WERI-Rb-1 (cell line): ENCODE results near the gene IL4R.
A peak's percentile ranks its signal among the peaks of the same experiment; 100 is the strongest.

Source experiments
- DNase-seq: peaks from one replicate; pipeline ENCODE4 v3.0.0-alpha.2; 2020
- H3K27ac ChIP-seq: fragments of 250-450 bp; sonication (Bioruptor Pico); 2 replicates; pipeline ENCODE4 v1.5.1; 2020; ENCODE audit warnings: mild to moderate bottlenecking, moderate library complexity
- H3K27me3 ChIP-seq: fragments of 250-450 bp; sonication (Bioruptor Pico); 2 replicates; pipeline ENCODE4 v1.5.1; 2021; ENCODE audit warnings: mild to moderate bottlenecking, low read depth, moderate library complexity; ENCODE audit not compliant: insufficient read depth, severe bottlenecking
- H3K36me3 ChIP-seq: fragments of 250-450 bp; sonication (Bioruptor Pico); 2 replicates; pipeline ENCODE4 v1.5.1; 2020; ENCODE audit warnings: mild to moderate bottlenecking, moderate library complexity
- H3K4me3 ChIP-seq: 2 replicates; pipeline ENCODE4 v1.5.1; 2011; ENCODE audit warnings: low read depth, mild to moderate bottlenecking, control low read depth, low read length
- H3K9me3 ChIP-seq: fragments of 250-450 bp; sonication (Bioruptor Pico); 2 replicates; pipeline ENCODE4 v1.5.1; 2021; ENCODE audit warnings: mild to moderate bottlenecking, moderate library complexity; ENCODE audit not compliant: severe bottlenecking
- TF ChIP-seq, protein P1 (sequence below): IDR thresholded peaks from 2 replicates; pipeline ENCODE4 v1.5.1; 2011; ENCODE audit warnings: low read depth, mild to moderate bottlenecking, control low read depth, inconsistent platforms, low read length

Gene IL4R

DNA sequence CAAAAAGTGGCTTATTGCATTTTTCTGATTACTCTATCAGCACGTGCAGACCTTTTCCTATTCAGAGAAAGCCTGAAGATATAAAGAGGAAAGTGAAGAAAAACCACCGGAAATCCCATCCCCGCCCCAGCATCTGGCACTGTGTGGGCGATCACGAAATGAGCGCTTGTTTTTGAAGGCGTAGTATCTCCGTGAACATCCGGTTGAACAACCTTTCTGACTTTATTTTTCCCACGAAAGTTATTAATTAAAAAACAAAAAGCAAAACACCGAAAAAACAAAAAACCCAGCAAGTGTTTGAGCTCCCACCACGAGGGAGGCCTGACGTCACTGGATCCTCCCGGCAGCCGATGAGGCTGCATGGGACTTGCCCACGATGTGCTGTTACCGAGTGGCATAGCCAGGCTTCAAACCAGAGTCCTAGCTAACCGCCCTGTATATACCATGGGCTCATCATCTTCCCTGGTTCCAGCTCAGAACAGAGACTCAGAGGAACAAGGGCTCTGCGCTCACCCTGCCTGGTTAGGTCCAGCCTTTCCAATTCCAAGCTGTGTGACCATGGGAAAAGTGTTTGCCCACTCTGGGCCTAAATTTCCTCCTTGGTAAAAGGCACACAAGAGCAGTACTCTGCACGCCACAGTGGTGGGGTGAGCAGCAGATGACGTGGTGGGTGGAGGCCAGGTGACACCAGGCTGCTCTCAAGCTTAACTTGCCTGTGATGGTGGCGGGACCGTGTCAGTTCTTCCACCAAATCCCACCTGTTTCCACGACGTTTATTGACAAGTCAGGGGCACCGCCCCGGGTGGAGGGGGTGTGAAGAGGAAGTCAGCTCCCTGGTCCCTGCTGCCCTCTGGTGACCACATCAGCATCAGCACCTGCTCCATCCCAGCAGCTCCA is 53.9 kb downstream of the IL4R start:
- no peaks in the 10 kb centered on the region for H3K27me3 ChIP-seq
- H3K36me3 ChIP-seq, result peaks cover 12% of the 10 kb centered on the region; the same call in 1 of the 2 replicates
- H3K27ac ChIP-seq, result no peak overlapping the region
- no peaks in the 10 kb centered on the region for H3K9me3 ChIP-seq
- no peak overlapping the region for H3K4me3 ChIP-seq
- TF ChIP-seq, protein P1, sequence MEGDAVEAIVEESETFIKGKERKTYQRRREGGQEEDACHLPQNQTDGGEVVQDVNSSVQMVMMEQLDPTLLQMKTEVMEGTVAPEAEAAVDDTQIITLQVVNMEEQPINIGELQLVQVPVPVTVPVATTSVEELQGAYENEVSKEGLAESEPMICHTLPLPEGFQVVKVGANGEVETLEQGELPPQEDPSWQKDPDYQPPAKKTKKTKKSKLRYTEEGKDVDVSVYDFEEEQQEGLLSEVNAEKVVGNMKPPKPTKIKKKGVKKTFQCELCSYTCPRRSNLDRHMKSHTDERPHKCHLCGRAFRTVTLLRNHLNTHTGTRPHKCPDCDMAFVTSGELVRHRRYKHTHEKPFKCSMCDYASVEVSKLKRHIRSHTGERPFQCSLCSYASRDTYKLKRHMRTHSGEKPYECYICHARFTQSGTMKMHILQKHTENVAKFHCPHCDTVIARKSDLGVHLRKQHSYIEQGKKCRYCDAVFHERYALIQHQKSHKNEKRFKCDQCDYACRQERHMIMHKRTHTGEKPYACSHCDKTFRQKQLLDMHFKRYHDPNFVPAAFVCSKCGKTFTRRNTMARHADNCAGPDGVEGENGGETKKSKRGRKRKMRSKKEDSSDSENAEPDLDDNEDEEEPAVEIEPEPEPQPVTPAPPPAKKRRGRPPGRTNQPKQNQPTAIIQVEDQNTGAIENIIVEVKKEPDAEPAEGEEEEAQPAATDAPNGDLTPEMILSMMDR, result peak; percentile 95
- DNase-seq, result peak; percentile 85

DNA sequence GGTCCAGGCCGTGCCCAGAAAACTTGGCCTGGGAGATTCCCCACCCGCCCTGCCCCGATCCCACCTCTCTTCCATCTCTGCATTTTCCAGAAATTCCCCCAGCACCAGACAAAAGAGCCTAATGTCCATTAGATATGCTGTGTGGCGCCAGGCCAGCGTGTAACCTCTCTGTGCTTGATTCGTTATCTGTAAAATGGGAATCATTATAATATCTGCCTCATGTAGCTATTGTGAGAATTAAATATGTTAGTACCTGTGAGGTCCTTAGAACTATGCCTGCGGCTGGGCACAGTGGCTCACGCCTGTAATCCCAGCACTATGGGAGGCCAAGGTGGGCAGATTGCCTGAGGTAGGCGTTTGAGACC is 54.6 kb downstream of the IL4R start:
- DNase-seq, result no peak
- no peaks in the 10 kb centered on the region for H3K27me3 ChIP-seq
- TF ChIP-seq, protein P1, result no peak
- H3K9me3 ChIP-seq, result no peaks in the 10 kb centered on the region
- no peak overlapping the region for H3K27ac ChIP-seq
- peaks cover 7% of the 10 kb centered on the region; the same call in 1 of the 2 replicates for H3K36me3 ChIP-seq
- no peak overlapping the region for H3K4me3 ChIP-seq

DNA sequence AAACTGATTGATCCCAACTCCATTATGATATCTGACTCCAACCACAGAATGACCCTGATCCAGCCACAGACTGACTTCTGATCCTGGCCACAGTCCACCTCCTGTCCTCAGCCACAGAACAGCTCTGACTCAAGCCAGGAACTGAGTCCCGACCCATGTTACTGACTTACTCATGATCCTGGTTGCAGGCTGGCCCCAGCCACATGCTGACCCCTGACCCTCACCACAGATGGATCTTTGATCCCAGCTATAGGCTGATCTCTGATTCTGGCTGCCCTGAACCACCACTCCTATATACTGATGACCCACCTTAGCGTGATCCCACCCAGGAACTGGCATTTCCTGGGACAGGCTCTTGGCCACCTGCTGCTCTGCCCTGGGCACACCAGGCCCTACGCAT is 56.0 kb downstream of the IL4R start:
- no peak for DNase-seq
- no peak overlapping the region for H3K27ac ChIP-seq
- no peak overlapping the region for H3K4me3 ChIP-seq
- TF ChIP-seq, protein P1, result no peak
- no peaks in the 10 kb centered on the region for H3K36me3 ChIP-seq
- H3K9me3 ChIP-seq, result no peaks in the 10 kb centered on the region
- no peaks in the 10 kb centered on the region for H3K27me3 ChIP-seq

- Histone ChIP-seq H3K36me3 (no peaks in the 10 kb centered on the region), H3K4me3 (no peak overlapping the region), H3K27me3 (no peaks in the 10 kb centered on the region), H3K27ac (no peak overlapping the region), H3K9me3 (no peaks in the 10 kb centered on the region)
- no peak for DNase-seq
- TF ChIP-seq, protein P1, result no peak
Measured at GRCh38 chr16:27370318-27370717, 56.5 kb downstream of the IL4R start.

- H3K27ac ChIP-seq, result no peak overlapping the region
- TF ChIP-seq, protein P1, result no peak
- no peaks in the 10 kb centered on the region for H3K36me3 ChIP-seq
Measured at GRCh38 chr16:27373312-27373711, 59.5 kb downstream of the IL4R start.

More at GRCh38 chr16:27373312-27373711, 59.5 kb downstream of the IL4R start:
- no peak for DNase-seq
- Histone ChIP-seq H3K4me3 (no peak overlapping the region), H3K27me3 (no peaks in the 10 kb centered on the region), H3K9me3 (no peaks in the 10 kb centered on the region)
